CD1c-positive myeloid dendritic cell (primary cell): ENCODE measurements around the gene PTPRQ.
"Not testable (repeated sequence)": the region's sequence is repeated elsewhere in the genome, so short reads cannot be mapped to it uniquely, and the experiment has no call there.

Experiments used
- DNase-seq: peaks from one replicate; pipeline ENCODE4 v3.0.0-alpha.2; 2016; ENCODE audit errors: extremely low spot score

The PTPRQ gene

GRCh38 chr12:80469681-80470080 lies 25.6 kb downstream of the PTPRQ start:
- no peak for DNase-seq

- DNase-seq: no peak
These were observed 26.4 kb downstream of the PTPRQ start for GRCh38 chr12:80470403-80470802.

- no peak for DNase-seq
These were observed 28.2 kb downstream of the PTPRQ start for GRCh38 chr12:80472236-80472635.

- peak; percentile 40 for DNase-seq
These were observed 29.0 kb downstream of the PTPRQ start for GRCh38 chr12:80472911-80473500.

GRCh38 chr12:80477521-80478145 lies 33.6 kb downstream of the PTPRQ start:
- DNase-seq: not testable (repeated sequence)

- DNase-seq: no peak
These were observed 40.7 kb downstream of the PTPRQ start for GRCh38 chr12:80484746-80485145.

- no peak for DNase-seq
These were observed 41.4 kb downstream of the PTPRQ start for GRCh38 chr12:80485222-80485987.

- DNase-seq: no peak
These were observed 46.3 kb downstream of the PTPRQ start for GRCh38 chr12:80490329-80490728.

GRCh38 chr12:80491166-80491565 lies 47.1 kb downstream of the PTPRQ start:
- DNase-seq: no peak

- no peak for DNase-seq
These were observed 49.4 kb downstream of the PTPRQ start for GRCh38 chr12:80493466-80493865.

GRCh38 chr12:80494836-80495235 lies 50.8 kb downstream of the PTPRQ start:
- no peak for DNase-seq

GRCh38 chr12:80498059-80498728 lies 54.2 kb downstream of the PTPRQ start:
- DNase-seq: no peak

GRCh38 chr12:80504389-80505163 lies 60.5 kb downstream of the PTPRQ start:
- DNase-seq: peak; percentile 7

- no peak for DNase-seq
These were observed 65.9 kb downstream of the PTPRQ start for GRCh38 chr12:80509781-80510556.

- no peak for DNase-seq
These were observed 68.7 kb downstream of the PTPRQ start for GRCh38 chr12:80512781-80513180.

- no peak for DNase-seq
These were observed 69.2 kb downstream of the PTPRQ start for GRCh38 chr12:80513211-80513610.

GRCh38 chr12:80517655-80518054 lies 73.6 kb downstream of the PTPRQ start:
- no peak for DNase-seq

GRCh38 chr12:80531646-80532045 lies 87.6 kb downstream of the PTPRQ start:
- no peak for DNase-seq

- DNase-seq: no peak
These were observed 95.0 kb downstream of the PTPRQ start for GRCh38 chr12:80539029-80539428.

GRCh38 chr12:80549298-80549697 lies 105.3 kb downstream of the PTPRQ start:
- DNase-seq: no peak

GRCh38 chr12:80551897-80552296 lies 107.9 kb downstream of the PTPRQ start:
- no peak for DNase-seq
